Hypothalamus (tissue), 51 donors: Measurements from ENCODE around the gene ZNF829.
A peak's percentile ranks its signal among the peaks of the same experiment; 100 is the strongest.

ENCODE experiments used
- DNase-seq, 51 donors: peaks; one replicate each; lab custom pipeline; 2025; lab: John Stamatoyannopoulos, UW

ZNF829 gene

GRCh38 chr19:36915992-36916830 is at the start of gene ZNF829, which contains the start of gene ZNF568:
Gene ZNF829 (minus strand): TSS chr19:36916291. CDS start chr19:36915167, 1,124 bp downstream.
Gene ZNF568 (plus strand): TSS chr19:36916332. CDS start chr19:36922771, 6,439 bp downstream.
- peak; percentile 62 to 97 (median 87) for DNase-seq

- DNase-seq = no peak
These were observed 47.2 kb upstream of the ZNF829 start for GRCh38 chr19:36963280-36963679.

DNA sequence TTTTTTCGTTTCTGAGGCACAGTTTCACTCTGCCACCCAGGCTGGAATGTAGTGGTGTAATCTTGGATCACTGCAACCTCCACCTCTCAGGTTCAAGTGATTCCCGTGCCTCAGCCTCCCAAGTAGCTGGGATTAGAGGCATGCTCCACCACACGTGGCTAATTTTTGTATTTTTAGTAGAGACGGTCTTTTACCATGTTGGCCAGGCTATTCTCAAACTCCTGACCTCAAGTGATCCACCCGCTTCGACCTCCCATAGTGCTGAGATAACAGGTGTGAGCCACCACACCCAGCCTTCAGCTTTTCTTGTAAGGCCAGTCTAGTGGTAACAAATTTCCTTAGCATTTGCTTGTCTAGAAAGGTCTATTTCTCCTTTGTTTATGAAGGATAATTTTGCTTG is 46.3 kb upstream of the ZNF829 start:
- DNase-seq = no peak

GRCh38 chr19:36950335-36951119 is 34.4 kb upstream of the ZNF829 start:
- no peak for DNase-seq

DNA sequence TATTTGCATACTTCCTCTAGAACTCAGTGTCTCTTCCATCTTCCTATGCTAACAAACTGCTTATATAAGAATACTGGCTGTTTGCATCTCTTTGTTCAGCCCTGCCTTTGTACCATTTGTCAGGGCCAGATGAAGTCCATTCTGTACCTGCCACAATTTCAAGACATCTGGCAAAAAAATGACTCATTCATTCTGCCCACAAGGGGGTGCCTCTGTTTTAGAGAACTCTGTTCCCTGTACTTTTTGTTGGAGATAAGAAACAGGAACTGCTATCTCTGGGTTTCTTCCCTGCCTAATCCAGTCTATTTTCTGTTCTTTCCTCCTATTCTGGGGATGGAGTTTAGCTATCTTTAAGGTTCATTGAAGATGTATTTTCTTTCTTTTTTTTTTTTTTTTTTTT is 23.1 kb upstream of the ZNF829 start:
- no peak for DNase-seq

DNA sequence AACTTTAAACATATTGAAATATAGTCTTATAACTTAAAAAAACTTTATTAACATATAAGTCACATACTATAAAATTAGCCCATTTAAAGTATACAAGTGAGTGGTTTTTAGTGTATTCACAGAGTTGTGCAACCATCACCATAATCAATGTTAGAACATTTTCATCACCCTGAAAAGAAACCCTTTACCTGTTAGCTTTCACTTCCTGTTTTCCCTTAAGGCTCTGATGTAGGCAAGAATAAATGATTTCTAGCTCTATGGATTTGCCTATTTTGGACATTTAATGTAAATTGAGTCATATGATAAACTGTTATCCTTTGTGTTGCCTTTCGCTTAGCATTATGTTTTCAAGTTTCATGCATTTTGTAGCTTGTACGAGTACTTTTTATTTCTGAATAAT is 15.6 kb upstream of the ZNF829 start:
- DNase-seq = no peak

- DNase-seq = no peak
These were observed 2.0 kb upstream of the ZNF829 start for GRCh38 chr19:36918090-36918489.

DNA sequence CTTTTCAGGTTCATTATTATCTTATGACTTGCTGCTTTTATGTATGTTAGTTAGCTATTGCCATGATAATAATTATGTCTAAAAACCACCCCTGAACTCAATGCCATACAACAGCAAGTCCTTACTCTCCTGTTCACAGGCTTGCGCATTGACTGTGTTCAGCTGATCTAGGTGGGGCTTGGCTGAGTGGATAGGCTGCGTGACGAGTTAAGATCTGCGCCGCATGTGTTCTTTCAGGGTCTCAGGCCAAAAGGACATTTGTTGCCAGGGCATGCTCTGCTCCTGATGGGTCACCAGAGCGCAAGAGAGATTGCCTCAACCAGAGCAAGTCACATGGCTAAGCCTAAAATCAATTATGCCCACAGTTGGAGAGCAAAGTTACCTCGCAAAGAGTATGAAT is 900 bp upstream of the ZNF829 start:
- DNase-seq = peak in 17 of 51 donors; percentile 0 to 37 (median 4)

- no peak for DNase-seq
These were observed 17.7 kb downstream of the ZNF829 start for GRCh38 chr19:36898422-36898821.

- DNase-seq = no peak
These were observed 21.2 kb downstream of the ZNF829 start for GRCh38 chr19:36894849-36895383.

GRCh38 chr19:36891768-36892357 is 24.2 kb downstream of the ZNF829 start:
- no peak for DNase-seq

- no peak for DNase-seq
These were observed 38.8 kb downstream of the ZNF829 start for GRCh38 chr19:36876993-36877938.

DNA sequence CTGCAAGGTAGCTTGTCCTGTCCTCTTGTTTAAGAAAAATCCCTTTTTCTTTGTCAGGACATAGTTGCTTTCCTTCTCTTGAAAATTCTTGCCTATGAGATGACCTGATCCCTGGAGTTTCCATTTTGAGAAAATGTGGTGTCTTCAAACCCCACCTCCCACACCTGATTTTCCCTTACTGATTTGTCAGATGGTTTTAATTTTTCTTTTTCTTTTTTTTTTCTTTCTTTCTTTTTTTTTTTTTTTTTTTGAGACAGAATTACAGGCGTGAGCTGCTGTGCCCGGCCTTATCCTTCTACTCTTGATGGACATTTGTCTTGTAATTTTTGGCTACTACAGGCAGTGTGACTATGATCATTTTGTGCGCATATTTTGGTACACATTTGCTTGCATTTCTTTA is 64.2 kb downstream of the ZNF829 start:
- DNase-seq = no peak

GRCh38 chr19:36850559-36851442 is 65.3 kb downstream of the ZNF829 start, which contains the start of gene ZNF345:
Gene ZNF345 (plus strand): TSS chr19:36850876. CDS start chr19:36876831, 25,955 bp downstream.
- peak; percentile 44 to 97 (median 84) for DNase-seq

DNA sequence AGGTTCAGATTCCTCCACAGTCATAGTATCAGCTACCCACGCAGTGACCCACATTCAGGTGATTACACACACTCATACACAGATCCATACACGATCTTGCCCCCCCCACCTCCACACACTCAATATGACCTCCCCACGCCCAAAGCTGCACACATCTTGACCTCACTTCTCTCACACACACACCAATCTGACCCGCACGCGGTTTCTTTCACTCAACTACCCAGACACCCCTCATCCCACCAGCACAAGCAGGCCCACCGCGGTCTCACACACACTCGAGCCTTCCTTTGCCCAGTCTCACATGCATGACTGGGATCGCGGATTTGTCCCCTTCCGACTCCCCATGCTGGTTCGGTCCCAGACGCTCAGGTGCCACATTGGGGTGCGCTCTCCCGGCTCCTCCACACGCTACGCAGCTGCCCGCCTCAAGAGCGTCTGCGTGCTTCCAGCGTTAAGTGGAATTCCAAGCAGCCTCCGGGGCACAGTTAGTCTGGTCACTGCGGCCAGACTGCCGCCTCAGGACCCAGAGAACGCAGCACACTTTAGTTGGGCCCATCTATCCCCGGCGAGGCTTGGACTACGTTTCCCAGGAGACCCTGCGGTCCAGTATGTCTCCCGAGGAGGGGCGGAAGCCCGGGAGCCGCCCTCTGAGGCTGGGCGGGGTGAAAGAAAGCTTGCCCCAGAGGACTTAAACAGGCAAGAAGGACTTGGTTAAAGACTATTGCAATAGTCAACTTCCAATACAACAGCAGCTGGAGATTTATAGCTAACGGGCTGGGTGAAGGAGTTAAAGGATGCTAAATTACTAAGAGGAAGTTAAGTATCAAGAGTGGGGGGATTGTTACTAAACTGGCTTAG is 66.2 kb downstream of the ZNF829 start:
- DNase-seq = peak; percentile 37 to 97 (median 84)

GRCh38 chr19:36847968-36848367 is 68.1 kb downstream of the ZNF829 start:
- no peak for DNase-seq

- DNase-seq = no peak
These were observed 77.2 kb downstream of the ZNF829 start for GRCh38 chr19:36838784-36839324.
